Progenitor cell of endocrine pancreas (in vitro differentiated cells): ENCODE results near the gene STK4. TPM values are rescaled to one million over a fixed set of nuclear protein-coding genes. Genes with fewer than 3 reads are reported as not detected.

ENCODE experiments used
- DNase-seq: peaks from one replicate; pipeline ENCODE4 v3.0.0; 2021; ENCODE audit warnings: low spot score; ENCODE audit not compliant: unreplicated experiment
- H3K27ac Mint-ChIP-seq: 2 replicates; pipeline ENCODE4 v1.8.0; 2021; ENCODE audit warnings: mild to moderate bottlenecking, moderate library complexity, mixed read lengths
- H3K27me3 Mint-ChIP-seq: 2 replicates; pipeline ENCODE4 v1.8.0; 2021; ENCODE audit warnings: mixed read lengths
- H3K36me3 Mint-ChIP-seq: 2 replicates; pipeline ENCODE4 v1.8.0; 2022; ENCODE audit warnings: mixed read lengths; ENCODE audit not compliant: insufficient read depth
- H3K4me1 Mint-ChIP-seq: 2 replicates; pipeline ENCODE4 v1.8.0; 2021; ENCODE audit warnings: low read depth, mixed read lengths
- H3K4me3 Mint-ChIP-seq: 2 replicates; pipeline ENCODE4 v1.8.0; 2021; ENCODE audit warnings: low read depth, mild to moderate bottlenecking, moderate library complexity, mixed read lengths
- H3K9me3 Mint-ChIP-seq: 2 replicates; pipeline ENCODE4 v1.8.0; 2021; ENCODE audit warnings: low read depth, mixed read lengths
- CTCF ChIP-seq: fragments of 200-600 bp; sonication (generic); IDR thresholded peaks from one replicate; pipeline ENCODE4 v1.5.0; 2021; ENCODE audit warnings: antibody characterized with exemption, mild to moderate bottlenecking; ENCODE audit not compliant: unreplicated experiment
- total RNA-seq: library from RNA; stranded (reverse); gene quantifications from 2 replicates; pipeline ENCODE4 v1.2.1, GENCODE V29; 2021

The STK4 gene
- total RNA-seq, 1 donor from 2014 or later = 36.3 TPM

DNA sequence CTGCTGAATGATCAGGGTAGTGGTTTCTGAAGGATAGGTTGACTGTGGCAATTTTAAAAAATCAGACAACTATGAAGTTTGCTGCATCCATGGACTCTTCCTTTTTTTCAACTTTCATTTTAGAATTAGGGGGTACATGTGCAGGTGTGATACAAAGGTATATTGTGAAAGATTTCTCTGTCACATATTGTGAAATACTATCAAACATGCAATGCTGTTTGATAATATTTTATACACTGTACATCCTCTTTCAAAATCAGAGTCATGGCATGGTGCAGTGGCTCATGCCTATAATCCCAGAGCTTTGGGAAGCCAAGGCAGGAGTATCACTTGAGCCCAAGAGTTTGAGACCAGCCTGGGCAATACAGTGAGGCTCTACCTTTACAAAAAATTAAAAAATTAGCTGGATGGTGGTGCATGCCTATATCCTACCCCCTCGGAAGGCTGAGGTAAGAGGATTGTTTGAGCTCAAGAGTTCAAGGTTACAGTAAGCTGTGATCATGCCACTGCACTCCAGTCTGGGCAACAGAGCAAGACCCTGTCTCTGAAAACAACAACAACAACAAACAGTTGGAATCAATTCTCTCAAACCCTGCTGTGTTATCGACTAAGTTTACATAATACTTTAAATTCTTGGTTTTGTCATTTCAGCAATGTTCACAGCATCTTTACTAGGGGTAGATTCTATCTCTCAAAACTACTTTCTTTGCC is 153.4 kb downstream of the STK4 start:
- H3K36me3 Mint-ChIP-seq = no peaks in the 10 kb centered on the region
- no peak for TF ChIP-seq CTCF
- H3K4me1 Mint-ChIP-seq = no peaks in the 10 kb centered on the region
- no peak overlapping the region for H3K27ac Mint-ChIP-seq
- peaks cover 21% of the 10 kb centered on the region for H3K27me3 Mint-ChIP-seq
- no peak overlapping the region for H3K4me3 Mint-ChIP-seq
- no peaks in the 10 kb centered on the region for H3K9me3 Mint-ChIP-seq
- no peak for DNase-seq

DNA sequence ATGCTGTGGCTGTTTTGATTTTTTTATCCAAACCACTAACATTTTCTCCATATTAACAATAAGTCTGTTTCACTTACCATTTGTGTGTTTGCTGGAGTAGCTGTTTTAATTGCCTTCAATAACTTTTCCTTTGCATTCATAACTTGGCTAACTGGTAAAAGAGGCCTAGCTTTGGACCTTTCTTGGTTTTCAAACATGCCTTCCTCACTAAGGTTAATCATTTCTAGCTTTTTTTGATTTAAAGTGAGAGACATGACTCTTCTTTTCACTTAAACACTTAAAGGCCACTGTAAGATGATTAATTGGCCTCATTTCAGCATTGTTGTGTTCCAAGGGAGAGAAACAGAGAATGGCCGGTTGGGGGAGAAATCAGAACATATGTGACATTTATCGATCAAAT is 155.1 kb downstream of the STK4 start:
- Mint-ChIP-seq H3K4me3 (no peak overlapping the region), H3K4me1 (no peaks in the 10 kb centered on the region), H3K36me3 (no peaks in the 10 kb centered on the region), H3K27me3 (peaks cover 18% of the 10 kb centered on the region), H3K27ac (no peak overlapping the region), H3K9me3 (no peaks in the 10 kb centered on the region)
- TF ChIP-seq CTCF = no peak
- DNase-seq = no peak

DNA sequence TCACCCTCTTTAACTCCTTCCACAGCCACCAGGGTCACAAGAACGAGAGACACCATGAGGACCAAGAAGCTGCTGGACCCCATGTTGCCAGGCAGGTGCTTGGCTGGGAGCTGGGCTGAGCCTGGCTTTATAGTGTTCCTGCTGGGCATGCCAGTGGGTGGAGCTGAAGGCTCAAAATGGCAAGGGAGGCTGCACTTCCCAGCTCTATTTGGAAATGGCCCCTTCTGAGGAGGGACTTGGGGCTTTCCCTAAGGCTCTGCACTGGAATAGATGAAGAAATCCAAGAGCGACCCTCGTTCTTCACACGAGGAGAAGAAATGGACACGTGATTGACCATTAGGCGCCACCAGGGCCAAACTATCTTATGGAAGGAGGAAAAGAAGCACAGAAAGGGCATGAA is 158.1 kb downstream of the STK4 start, which contains the start of gene WFDC12:
Gene WFDC12 (minus strand): TSS at position 101 of the 400 bp plus-strand sequence. CDS start 18 bp downstream, at position 83.
- Mint-ChIP-seq H3K4me1 (peaks cover 2% of the 10 kb centered on the region), H3K9me3 (no peaks in the 10 kb centered on the region), H3K27ac (no peak within 1 kb of the TSS), H3K27me3 (peaks cover 15% of the 10 kb centered on the region), H3K36me3 (no peaks in the 10 kb centered on the region), H3K4me3 (no peak within 1 kb of the TSS)
- no peak for TF ChIP-seq CTCF
- no peak for DNase-seq

DNA sequence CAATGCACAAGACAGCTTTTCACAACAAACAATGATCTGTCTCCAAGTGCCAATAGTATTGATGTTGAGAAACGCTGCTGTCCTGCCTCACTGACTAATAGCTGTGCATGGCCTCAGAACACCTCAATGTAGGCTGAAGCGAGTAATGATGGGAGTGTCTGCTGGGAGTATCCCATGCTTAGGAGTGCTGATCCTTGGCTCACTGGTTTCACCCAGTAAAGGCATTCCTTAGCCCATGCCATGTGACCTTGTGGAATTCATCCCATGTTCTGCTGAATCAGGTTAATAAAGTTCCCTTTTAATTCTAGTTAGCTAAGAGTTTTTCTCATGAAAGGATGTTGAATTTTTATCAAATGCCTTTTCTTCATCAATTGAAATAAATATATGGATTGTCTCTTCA is 161.8 kb downstream of the STK4 start:
- H3K27ac Mint-ChIP-seq = no peak overlapping the region
- no peak overlapping the region for H3K4me3 Mint-ChIP-seq
- no peaks in the 10 kb centered on the region for H3K9me3 Mint-ChIP-seq
- no peaks in the 10 kb centered on the region for H3K36me3 Mint-ChIP-seq
- peaks cover 21% of the 10 kb centered on the region for H3K27me3 Mint-ChIP-seq
- no peak for DNase-seq
- TF ChIP-seq CTCF = no peak
- H3K4me1 Mint-ChIP-seq = peaks cover 2% of the 10 kb centered on the region

Other genes with a start within 250 kb of the STK4 start
- 0.22 and 0.27 TPM in 2 replicates for gene KCNK15, start 220.6 kb upstream of the STK4 start, total RNA-seq
- 6.3 and 8.2 TPM in 2 replicates for gene RIMS4, start 156.0 kb upstream of the STK4 start, total RNA-seq
- 125 and 126 TPM in 2 replicates for gene YWHAB, start 80.8 kb upstream of the STK4 start, total RNA-seq
- 211 and 219 TPM in 2 replicates for gene PABPC1L, start 56.5 kb upstream of the STK4 start, total RNA-seq
- 40.1 and 40.9 TPM in 2 replicates for gene TOMM34, start 6.1 kb upstream of the STK4 start, total RNA-seq
- gene KCNS1, start 134.6 kb downstream of the STK4 start, total RNA-seq = 0.07 and 0.12 TPM in 2 replicates
- not detected in 2 replicates for gene WFDC5, start 148.7 kb downstream of the STK4 start, total RNA-seq
- gene WFDC12, start 158.0 kb downstream of the STK4 start, total RNA-seq = not detected in 2 replicates
- not detected in 2 replicates for gene PI3, start 208.4 kb downstream of the STK4 start, total RNA-seq
- gene SEMG1, start 240.5 kb downstream of the STK4 start, total RNA-seq = not detected in 2 replicates